D721Med (cell line): ENCODE measurements around the gene KCTD16.

Experiments
- DNase-seq: peaks from one replicate; pipeline ENCODE4 v3.0.0; 2011; ENCODE audit warnings: low spot score; ENCODE audit not compliant: insufficient read length
- FAIRE-seq: peaks from 2 replicates; lab custom pipeline; 2011; peaks lifted over from hg19 to GRCh38; lab: Jason Lieb, UNC
- TF ChIP-seq, protein P1 (sequence below): IDR thresholded peaks from 2 replicates; pipeline ENCODE4 v1.5.1; 2012; ENCODE audit warnings: mild to moderate bottlenecking, control low read depth; ENCODE audit not compliant: insufficient read depth; ENCODE audit errors: missing control alignments

Gene KCTD16

DNA sequence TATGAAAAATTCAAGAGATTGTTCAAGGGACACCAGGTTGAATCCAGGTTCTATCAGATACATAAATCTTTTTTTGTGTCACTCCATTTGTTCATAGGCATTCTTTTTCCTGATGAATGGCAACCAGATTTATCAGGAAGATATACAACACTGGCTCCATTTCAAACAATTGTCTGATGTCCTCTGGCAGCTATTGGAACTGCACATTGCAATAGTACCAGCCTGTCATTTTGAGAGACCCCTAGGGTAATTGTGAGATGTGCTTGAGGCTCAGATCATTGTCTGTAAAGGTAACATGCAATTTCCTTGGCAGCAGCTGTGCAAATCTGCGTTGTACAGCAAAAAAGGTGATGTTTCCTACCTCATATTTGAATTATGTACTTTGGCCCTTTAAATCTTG lies 25.9 kb downstream of the KCTD16 start:
- TF ChIP-seq, protein P1, sequence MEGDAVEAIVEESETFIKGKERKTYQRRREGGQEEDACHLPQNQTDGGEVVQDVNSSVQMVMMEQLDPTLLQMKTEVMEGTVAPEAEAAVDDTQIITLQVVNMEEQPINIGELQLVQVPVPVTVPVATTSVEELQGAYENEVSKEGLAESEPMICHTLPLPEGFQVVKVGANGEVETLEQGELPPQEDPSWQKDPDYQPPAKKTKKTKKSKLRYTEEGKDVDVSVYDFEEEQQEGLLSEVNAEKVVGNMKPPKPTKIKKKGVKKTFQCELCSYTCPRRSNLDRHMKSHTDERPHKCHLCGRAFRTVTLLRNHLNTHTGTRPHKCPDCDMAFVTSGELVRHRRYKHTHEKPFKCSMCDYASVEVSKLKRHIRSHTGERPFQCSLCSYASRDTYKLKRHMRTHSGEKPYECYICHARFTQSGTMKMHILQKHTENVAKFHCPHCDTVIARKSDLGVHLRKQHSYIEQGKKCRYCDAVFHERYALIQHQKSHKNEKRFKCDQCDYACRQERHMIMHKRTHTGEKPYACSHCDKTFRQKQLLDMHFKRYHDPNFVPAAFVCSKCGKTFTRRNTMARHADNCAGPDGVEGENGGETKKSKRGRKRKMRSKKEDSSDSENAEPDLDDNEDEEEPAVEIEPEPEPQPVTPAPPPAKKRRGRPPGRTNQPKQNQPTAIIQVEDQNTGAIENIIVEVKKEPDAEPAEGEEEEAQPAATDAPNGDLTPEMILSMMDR, result no peak
- FAIRE-seq (no peak), DNase-seq (no peak)

DNA sequence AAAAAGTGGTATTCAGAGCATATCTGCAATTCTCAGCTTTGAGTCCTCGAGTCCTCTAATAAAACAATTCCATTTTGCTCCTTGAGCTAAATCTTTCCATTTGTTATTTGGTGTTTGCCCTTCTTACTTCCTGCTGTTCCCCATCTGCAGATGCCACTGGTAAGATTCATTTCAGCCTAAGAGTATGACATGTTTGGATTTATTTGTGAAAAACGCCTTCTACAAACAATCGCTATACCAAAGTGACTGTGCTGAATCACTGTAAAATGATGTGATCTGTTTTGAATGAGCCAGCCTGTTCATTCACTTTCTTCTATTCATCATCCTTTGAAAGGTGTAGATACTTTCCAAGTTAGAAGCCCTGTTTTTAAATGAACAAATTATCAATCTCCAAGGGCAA lies 27.7 kb downstream of the KCTD16 start:
- TF ChIP-seq, protein P1, result no peak
- FAIRE-seq (no peak), DNase-seq (no peak)

DNA sequence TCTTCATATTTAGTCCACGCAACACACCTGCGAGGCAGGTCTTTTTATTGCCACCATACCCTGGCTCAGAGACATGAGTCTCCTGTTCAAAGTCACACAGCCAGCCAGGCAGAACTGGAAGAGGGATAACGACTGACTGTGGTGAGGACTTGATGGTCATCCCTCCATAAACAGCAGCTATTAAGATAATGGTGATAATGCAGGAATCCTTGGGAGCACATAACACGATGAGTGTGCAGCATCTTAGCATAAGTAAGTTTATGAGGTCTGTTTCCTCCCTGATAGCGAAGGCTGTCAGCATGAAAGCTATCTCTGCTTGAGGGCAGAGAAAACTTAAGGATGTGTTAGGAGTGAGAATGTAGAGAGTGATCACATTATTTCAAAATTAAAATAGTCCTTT lies 30.9 kb downstream of the KCTD16 start:
- TF ChIP-seq, protein P1, result no peak
- DNase-seq (no peak), FAIRE-seq (no peak)

DNA sequence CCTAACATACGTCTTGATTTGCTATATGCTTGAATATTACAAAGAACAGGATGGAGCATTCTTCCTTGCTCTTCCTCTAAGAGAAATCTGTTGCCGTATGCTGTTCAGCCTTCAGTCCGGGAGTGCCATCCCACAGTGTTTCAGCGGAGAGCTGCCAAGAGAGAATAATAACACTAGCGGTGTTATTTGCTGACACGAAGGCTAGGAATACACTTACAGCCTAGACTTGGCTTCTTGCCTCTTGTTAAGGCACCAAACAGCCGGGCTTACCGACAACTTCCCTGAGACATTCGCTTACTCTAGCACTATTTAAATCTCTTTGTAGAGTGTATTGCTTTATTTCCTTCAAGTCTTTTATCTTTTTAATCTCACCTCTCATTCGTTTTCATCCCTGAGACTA lies 31.4 kb downstream of the KCTD16 start:
- FAIRE-seq (no peak), DNase-seq (no peak)
- TF ChIP-seq, protein P1, result no peak

DNA sequence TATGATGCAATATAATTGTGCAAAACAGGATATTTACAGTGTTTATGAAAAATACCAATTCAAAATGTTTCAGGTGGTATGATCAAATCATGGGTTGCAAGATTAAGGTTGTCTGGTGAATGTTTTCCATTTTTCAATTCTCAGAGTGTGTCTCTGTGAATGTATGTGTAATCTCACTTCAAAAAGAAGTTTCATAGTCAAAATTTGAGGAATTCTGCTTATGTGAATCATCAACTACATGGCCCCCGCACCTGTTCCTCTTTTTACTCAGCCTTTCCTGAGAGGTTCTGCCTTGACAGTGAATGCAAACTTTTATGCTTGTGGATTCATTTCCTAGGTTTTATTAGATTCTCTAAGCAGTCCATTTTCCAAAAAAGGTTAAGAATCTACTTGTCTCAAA lies 32.1 kb downstream of the KCTD16 start:
- DNase-seq, result no peak
- FAIRE-seq, result no peak
- TF ChIP-seq, protein P1, result no peak

DNA sequence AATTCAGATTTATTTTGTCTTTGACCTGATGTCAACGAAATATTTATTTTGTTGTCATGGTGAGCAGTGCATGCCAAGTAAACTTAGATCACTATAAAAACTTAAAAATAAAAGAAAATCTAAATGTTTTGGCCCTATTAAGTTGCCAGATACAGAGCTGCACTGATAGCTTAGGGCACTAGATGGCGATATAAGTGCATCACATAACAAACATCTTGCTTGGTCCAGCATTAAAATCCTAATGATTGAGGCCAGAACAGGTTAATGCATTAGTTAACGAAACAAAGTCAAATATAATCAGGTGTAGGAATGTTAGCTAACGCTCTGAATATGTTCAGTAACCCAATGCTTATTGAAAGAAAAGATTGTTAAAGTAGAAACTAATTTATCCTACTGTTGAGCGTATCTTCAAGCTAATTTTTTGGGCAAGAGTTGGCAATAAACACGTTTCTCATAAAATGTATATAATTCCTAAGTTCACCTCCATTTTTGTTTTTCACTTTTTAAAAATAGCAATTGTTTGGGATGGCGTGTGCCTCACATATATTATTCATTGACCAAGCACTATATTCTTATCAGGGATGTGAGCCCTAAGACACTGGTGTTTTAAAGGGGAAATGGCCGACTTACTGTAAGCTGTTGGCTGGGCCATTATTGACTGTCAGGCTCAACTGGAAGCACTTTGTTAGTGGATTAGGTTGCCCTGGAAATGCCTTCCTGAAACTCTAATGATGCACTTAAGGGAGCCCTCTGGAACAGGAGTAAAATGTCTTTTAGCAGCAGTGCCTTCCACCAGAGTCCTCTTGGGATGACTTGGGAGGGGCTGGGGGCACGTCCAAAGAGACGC lies 33.3 kb downstream of the KCTD16 start:
- FAIRE-seq (peak; percentile 35), DNase-seq (no peak)
- TF ChIP-seq, protein P1, result peak; percentile 94

DNA sequence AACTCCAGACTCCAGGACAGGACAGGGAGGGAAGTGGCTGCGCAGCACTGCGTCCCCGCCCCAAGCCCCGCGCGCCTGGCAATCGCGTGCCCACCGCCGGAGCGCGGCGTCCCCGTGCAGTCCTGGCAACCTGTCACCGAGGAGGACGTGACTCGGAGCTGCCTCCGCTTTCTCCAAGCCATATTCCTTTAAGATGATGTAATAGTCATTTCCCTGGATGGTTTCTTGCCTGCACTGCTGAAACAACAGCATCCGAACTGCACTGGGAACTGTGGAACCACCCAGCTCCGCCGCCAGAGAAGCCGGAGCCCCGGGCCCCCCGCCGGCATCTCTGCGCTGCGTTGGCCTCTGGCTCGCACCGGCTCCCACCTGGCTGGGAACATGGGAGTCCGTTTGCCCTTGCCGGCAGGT lies 34.5 kb downstream of the KCTD16 start:
- DNase-seq, result no peak
- TF ChIP-seq, protein P1, result no peak
- no peak for FAIRE-seq
